ENCODE results near the gene SLC25A29.

DNA sequence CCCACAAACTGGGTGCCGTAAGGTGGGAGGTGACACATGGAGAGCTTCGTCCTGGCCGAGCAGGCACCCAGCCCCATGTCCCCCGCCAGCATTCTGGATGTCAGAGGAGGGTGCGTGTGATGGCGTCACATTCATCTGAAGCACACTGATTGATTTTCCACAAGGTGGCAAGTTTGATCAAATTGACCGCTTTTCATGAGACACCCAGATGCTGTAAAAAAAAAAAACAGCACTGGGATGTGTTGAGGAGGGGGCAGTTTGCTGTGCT is 24.2 kb downstream of the SLC25A29 start:
- TF ChIP-seq, protein P1, sequence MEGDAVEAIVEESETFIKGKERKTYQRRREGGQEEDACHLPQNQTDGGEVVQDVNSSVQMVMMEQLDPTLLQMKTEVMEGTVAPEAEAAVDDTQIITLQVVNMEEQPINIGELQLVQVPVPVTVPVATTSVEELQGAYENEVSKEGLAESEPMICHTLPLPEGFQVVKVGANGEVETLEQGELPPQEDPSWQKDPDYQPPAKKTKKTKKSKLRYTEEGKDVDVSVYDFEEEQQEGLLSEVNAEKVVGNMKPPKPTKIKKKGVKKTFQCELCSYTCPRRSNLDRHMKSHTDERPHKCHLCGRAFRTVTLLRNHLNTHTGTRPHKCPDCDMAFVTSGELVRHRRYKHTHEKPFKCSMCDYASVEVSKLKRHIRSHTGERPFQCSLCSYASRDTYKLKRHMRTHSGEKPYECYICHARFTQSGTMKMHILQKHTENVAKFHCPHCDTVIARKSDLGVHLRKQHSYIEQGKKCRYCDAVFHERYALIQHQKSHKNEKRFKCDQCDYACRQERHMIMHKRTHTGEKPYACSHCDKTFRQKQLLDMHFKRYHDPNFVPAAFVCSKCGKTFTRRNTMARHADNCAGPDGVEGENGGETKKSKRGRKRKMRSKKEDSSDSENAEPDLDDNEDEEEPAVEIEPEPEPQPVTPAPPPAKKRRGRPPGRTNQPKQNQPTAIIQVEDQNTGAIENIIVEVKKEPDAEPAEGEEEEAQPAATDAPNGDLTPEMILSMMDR (conservative IDR thresholded peaks at IDR 0.05; ENCODE audit: low read length): no peak
- no peak for TF ChIP-seq EZH2phosphoT487 (IDR thresholded peaks at IDR 0.05; ENCODE audit: borderline replicate concordance)

Measured in Loucy (cell line).